ENCODE measurements around the gene ALPP.
"Not testable (repeated sequence)": the region's sequence is repeated elsewhere in the genome, so short reads cannot be mapped to it uniquely, and the experiment has no call there.

The ALPP gene

GRCh38 chr2:232407428-232408150 is 29.0 kb downstream of the ALPP start:
- not testable (repeated sequence) for DNase-seq

- not testable (repeated sequence) for DNase-seq
Measured at GRCh38 chr2:232408269-232408668, 29.7 kb downstream of the ALPP start.

DNA sequence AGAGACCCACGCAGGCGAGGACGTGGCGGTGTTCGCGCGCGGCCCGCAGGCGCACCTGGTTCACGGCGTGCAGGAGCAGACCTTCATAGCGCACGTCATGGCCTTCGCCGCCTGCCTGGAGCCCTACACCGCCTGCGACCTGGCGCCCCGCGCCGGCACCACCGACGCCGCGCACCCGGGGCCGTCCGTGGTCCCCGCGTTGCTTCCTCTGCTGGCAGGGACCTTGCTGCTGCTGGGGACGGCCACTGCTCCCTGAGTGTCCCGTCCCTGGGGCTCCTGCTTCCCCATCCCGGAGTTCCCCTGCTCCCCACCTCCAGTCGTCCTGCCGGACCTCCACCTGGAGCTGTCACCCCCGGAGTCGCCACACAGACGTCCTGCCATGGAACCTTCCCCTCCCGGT is 31.1 kb downstream of the ALPP start:
- DNase-seq = not testable (repeated sequence)

DNA sequence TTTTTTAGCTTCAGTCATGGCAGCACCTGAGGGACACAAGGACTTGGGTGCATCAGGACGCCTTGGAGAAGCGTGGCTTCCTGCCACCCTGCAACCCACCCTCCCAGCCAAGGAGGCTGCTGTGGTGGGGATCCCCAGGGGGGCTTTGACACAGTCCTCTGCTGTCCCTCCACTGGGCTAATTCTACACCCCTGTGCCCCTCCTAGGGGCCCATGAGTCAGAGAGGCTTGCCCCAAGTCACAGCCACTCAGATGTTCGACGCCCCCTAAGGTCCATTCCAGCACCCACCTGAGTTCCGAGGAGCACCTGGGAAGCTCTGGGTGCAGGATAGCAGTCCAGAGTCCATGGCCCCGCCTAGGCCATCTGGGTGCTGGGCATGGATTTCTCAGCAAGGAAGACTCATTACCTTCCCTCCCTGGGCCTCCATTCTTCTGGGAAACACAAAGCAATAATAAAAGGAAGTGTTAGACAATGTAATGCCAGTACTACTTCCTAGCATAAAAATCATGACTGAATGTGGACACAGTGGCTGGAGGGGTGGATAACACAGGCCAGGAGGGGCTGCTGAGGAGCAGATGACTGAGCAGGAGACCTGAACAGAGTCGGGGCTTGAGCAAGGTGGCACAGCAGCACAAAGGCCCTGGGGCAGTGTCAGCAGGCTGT is 31.8 kb downstream of the ALPP start:
- no peak for DNase-seq

GRCh38 chr2:232411901-232412629 is 33.5 kb downstream of the ALPP start:
- DNase-seq = no peak

GRCh38 chr2:232412986-232413385 is 34.4 kb downstream of the ALPP start:
- DNase-seq = no peak

- no peak for DNase-seq
Measured at GRCh38 chr2:232415138-232415690, 36.7 kb downstream of the ALPP start.

DNA sequence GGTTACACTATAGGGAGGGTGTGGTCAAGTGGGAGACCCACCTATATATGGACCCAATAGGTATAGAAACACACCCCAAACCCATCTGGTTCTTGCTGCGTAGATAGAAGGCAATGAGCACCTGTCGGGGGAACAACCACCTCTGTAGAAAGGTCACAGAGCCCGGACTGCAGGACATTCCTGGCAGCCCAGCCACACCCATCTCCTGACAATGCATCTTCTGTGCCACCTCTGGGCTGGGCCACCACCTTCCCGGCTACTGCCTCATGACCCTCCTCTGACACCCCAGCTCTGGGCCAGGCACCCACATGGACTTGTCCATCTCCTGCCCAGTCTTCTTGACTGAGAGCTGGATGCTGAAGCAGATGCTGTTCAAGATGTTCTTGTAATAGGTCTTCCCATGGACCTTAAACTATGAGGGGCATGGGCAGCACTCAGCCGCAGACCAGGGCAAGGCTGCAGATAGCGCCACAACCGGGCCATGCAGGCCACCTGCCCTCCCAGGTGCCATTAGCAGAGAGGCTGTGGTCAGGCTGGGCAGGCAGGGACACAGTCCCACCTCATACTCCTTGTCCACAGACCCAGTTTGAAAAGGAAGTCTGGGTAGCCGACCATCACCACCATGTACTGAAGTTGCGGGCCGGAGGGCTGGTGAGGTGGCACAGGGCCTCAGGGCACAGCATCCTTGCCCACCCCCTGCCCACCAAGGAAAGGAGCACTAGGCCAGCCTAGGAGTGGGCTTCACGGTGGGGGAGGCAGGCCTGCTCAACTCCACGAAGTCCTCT is 37.4 kb downstream of the ALPP start:
- no peak for DNase-seq

DNA sequence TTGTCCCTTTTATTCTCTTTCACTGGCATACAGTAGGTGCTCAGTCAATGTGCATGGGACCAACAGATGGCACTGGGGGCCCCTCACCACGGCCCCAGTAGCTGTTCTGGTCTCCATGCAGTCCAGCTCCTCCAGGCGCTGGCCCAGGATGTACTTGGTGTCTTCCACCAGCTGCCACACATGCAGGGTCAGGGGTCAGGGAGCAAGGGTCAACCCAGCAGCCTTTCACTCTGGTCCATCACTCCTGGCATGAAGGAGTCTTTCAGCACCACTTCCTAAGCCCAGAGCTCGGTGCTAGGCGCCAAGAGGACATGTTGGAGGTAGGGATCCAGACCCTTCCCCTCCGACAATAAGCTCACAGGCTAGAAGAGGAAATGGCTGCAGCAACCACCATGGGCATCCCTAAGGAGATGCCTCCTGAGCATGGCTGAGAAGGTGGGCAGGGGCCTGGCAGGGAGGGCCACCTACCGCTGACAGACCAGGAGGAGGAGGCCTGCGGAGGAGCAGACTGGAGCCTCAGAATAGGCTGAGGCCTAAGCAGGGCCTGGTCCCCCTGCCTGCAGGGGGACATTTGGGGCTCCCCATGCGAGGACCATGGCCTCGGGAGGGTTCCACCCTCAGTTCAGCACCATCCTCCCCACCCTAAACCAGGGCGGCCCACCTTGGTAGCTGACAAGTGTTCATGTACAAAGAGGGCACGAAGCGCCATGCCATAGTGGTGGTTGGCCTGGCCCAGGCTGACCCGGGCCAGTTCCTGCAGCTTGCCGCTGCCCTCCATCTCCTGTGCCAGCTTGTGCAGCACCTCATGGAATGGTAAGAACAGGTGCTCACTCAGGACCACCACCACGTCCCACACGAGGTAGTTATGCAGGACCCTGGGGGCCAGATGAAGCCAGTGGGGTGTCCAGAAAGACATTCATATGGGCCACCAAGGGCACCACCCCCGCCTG is 38.2 kb downstream of the ALPP start:
- no peak for DNase-seq

DNA sequence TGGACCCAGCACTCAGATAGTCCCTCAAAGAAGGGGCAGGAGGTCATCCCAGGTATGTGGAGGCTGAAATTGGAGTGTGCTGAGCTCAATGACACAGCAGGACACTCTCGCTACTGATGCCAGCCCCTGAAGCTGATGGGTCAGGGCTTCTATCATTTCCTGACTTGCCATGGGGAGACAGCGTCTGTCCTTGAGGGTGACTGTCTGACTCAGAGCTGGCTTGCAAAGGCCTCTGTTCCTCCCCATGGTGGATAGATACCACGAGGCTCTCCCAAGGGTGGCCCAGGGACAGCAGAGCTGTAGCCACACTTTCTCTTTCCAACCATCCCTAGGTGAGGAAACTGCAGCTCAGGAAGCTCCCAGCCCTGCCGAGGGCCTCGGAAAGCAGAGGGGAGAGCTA is 38.9 kb downstream of the ALPP start:
- no peak for DNase-seq

DNA sequence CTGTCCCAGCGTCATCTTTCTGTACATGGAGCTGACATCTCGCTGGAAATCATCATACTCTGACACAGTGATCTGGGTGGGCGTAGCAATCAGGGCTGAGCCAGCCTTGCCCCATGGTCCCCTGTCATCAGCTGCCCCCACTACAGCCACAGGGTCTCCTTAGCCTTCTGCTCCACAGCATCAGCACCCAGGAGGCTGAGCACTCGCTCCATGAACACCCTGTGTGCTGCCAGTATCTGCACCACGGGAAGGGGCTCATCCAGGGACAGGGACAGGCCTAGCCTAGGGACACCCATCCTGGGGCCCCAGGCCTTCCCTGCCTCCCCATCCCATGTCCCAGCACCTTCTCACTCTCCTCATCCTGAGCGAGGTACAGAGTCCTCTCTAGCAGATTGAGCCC is 39.5 kb downstream of the ALPP start:
- no peak for DNase-seq

GRCh38 chr2:232418466-232419244 is 40.1 kb downstream of the ALPP start:
- DNase-seq = no peak

DNA sequence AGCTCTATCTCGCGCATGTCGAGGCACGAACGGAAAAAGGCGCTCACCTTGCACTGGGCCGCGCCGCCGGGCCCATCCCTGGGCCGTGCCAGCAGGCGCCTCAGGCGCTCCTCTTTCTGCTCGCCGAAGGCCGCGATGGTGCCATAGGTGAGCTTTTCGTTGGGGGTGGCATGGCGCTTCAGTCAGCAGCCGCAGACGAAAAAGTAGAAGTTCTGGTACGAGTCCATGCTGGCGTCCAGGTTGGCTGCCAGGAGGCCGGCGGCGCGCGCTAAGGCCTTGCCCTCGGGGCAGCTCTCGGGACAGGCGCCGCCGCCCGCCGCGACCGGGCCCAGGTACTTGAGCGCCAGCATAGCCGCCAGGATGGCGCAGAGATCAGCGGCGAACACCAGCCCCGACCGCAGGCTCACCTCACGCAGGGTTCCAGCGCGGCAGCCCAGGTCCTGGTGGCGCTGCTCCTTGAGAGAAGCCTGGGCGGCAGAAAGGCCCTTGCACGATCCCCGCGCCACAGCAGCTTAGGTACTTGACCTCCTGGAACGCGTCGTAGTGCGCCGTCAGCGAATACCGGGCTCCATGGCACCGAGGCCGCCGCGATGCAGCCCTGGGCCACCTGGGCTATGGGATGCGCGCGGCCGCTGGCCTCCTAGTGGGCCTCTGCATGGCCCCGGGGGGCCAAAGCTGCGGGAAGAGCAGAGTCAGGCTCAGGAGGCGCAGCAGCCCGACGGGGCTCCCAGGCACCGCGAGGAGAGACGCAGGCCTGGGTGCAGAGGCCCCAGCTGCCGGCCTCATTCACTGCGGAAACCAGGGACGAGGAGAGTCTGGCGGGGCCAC is 40.9 kb downstream of the ALPP start:
- DNase-seq = no peak

DNA sequence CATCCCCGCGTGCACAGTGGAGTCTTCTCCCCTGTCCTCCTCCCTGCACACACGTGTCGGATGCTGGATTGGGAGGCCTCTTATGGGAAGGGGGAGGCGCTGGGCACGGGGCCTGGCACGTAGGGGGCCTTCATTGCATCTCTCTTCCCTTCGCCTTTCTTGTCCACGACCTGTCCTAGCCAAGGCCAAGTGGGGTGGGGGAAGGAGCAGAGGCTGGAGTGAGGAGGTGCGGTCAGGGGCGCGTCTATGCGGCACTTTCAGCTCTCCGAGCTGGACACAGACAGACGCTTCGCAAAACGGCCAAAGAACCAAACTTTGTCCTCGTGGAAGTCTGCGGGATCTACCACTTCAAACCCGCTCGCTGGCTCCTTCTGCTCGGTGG is 41.5 kb downstream of the ALPP start:
- no peak for DNase-seq

DNA sequence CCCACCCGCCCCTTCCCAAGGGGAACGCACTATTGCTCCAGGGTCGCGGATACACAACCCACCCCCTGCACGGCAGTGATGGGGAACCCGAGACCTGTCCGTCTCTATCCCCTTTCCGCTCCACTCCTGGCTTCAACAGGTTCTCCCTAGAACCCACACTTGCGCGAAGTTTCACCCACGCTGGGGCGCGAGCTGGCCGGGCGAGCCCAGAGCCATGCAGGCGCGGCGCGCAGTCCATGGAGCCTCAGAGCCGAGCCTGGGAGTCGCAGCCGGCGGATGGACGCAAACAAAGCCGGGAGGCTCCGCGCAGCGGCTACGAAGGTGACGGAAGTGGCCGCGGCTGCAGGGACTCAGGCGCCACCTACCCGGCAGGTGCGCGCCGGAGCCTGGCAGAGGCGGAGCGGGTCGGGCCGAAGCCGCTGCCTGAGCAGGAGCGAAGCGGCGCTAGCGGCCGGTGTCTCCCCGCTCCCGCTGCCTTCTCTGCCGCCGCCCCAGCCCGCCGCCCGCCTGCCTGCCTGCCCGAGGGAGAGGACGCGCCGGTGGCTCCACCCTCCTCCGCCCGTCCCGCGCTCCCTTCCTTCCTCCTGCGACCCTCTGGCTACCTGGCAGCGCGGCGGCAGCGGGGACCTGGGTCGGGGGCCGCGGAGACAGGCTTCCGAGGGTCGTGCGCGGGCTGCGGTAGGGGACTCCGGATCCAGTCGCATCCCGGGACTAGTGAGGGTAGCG is 42.1 kb downstream of the ALPP start:
- no peak for DNase-seq

- no peak for DNase-seq
Measured at GRCh38 chr2:232421189-232421785, 42.7 kb downstream of the ALPP start.

GRCh38 chr2:232422051-232422450 is 43.5 kb downstream of the ALPP start:
- DNase-seq = no peak

- not testable (repeated sequence) for DNase-seq
Measured at GRCh38 chr2:232422996-232423395, 44.4 kb downstream of the ALPP start.

DNA sequence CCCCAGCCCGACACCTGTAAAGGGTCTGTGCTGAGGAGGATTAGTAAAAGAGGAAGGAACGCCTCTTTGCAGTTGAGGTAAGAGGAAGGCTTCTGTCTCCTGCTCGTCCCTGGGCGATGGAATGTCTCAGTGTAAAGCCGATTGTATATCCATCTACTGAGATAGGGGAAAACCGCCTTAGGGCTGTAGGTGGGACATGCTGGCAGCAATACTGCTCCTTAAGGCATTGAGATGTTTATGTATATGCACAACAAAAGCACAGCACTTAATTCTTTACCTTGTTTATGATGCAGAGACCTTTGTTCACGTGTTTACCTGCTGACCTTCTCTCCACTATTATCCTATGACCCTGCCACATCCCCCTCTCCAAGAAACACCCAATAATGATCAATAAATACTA is 44.9 kb downstream of the ALPP start:
- DNase-seq = not testable (repeated sequence)

All from effector CD8-positive, alpha-beta T cell (primary cell).